ENCODE measurements around the gene CHMP5. TPM values are rescaled to one million over a fixed set of nuclear protein-coding genes. Genes with fewer than 3 reads are reported as not detected.

Gene CHMP5
- polyA plus RNA-seq, 1 donor from 2014 or later, result 286 TPM

DNA sequence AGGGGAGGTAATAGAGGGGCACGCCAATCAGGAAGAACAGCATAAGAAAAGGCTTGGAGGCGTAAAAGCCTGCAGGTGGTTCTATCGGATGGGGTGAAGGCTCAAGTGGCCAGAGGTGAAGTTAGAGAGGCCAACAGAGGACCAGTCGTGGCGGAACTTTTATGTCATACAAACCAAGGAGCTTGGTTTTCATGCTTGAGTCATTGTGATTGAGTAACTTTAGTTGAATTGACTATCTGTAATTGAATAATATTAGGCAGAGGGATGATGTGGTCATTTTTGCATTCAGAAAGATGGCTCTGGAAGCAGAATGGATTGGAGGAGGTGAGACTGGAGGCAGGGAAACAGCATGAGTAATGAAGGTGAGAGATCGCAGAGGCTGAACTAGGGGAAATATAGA lies 32.0 kb upstream of the CHMP5 start:
- H3K9me3 ChIP-seq (ENCODE audit: low read length), result no peaks in the 10 kb centered on the region
- no peaks in the 10 kb centered on the region for H3F3A ChIP-seq (ENCODE audit: insufficient read depth, low read length, poor library complexity, severe bottlenecking)
- no peak overlapping the region for H3K4me3 ChIP-seq (ENCODE audit: low read length)
- H3K79me2 ChIP-seq (replicated peaks; ENCODE audit: insufficient read depth, low read length), result no peaks in the 10 kb centered on the region
- no peaks in the 10 kb centered on the region for H3K9me2 ChIP-seq (ENCODE audit: insufficient read depth, low read length)
- no peak overlapping the region for H3K27ac ChIP-seq (ENCODE audit: low read length)
- TF ChIP-seq POLR2AphosphoS5 (IDR thresholded peaks at IDR 0.05) (no peak), TAF1 (IDR thresholded peaks at IDR 0.05; ENCODE audit: low read depth) (no peak), EP300 (conservative IDR thresholded peaks at IDR 0.05; ENCODE audit: poor library complexity, severe bottlenecking) (no peak), RAD21 (conservative IDR thresholded peaks at IDR 0.05) (no peak), SMC3 (conservative IDR thresholded peaks at IDR 0.05; ENCODE audit: poor library complexity) (no peak), MXI1 (conservative IDR thresholded peaks at IDR 0.05; ENCODE audit: poor library complexity, severe bottlenecking) (no peak), EZH2 (IDR thresholded peaks at IDR 0.05; ENCODE audit: borderline replicate concordance, insufficient read depth, low read length, poor library complexity, severe bottlenecking) (no peak)
- TF ChIP-seq, protein P1, sequence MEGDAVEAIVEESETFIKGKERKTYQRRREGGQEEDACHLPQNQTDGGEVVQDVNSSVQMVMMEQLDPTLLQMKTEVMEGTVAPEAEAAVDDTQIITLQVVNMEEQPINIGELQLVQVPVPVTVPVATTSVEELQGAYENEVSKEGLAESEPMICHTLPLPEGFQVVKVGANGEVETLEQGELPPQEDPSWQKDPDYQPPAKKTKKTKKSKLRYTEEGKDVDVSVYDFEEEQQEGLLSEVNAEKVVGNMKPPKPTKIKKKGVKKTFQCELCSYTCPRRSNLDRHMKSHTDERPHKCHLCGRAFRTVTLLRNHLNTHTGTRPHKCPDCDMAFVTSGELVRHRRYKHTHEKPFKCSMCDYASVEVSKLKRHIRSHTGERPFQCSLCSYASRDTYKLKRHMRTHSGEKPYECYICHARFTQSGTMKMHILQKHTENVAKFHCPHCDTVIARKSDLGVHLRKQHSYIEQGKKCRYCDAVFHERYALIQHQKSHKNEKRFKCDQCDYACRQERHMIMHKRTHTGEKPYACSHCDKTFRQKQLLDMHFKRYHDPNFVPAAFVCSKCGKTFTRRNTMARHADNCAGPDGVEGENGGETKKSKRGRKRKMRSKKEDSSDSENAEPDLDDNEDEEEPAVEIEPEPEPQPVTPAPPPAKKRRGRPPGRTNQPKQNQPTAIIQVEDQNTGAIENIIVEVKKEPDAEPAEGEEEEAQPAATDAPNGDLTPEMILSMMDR (IDR thresholded peaks at IDR 0.05; ENCODE audit: poor library complexity, severe bottlenecking), result no peak
- TF ChIP-seq, protein P2, sequence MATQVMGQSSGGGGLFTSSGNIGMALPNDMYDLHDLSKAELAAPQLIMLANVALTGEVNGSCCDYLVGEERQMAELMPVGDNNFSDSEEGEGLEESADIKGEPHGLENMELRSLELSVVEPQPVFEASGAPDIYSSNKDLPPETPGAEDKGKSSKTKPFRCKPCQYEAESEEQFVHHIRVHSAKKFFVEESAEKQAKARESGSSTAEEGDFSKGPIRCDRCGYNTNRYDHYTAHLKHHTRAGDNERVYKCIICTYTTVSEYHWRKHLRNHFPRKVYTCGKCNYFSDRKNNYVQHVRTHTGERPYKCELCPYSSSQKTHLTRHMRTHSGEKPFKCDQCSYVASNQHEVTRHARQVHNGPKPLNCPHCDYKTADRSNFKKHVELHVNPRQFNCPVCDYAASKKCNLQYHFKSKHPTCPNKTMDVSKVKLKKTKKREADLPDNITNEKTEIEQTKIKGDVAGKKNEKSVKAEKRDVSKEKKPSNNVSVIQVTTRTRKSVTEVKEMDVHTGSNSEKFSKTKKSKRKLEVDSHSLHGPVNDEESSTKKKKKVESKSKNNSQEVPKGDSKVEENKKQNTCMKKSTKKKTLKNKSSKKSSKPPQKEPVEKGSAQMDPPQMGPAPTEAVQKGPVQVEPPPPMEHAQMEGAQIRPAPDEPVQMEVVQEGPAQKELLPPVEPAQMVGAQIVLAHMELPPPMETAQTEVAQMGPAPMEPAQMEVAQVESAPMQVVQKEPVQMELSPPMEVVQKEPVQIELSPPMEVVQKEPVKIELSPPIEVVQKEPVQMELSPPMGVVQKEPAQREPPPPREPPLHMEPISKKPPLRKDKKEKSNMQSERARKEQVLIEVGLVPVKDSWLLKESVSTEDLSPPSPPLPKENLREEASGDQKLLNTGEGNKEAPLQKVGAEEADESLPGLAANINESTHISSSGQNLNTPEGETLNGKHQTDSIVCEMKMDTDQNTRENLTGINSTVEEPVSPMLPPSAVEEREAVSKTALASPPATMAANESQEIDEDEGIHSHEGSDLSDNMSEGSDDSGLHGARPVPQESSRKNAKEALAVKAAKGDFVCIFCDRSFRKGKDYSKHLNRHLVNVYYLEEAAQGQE (IDR thresholded peaks at IDR 0.05; ENCODE audit: borderline replicate concordance), result no peak
- no peak overlapping the region for H2AFZ ChIP-seq (ENCODE audit: low read depth, low read length)
- no peak overlapping the region for H3K4me2 ChIP-seq (ENCODE audit: low read length)
- H3K27me3 ChIP-seq (ENCODE audit: insufficient read depth, low read depth, low read length), result no peaks in the 10 kb centered on the region
- H4K20me1 ChIP-seq (ENCODE audit: insufficient read depth), result no peaks in the 10 kb centered on the region
- H3K9ac ChIP-seq (ENCODE audit: low read length), result no peak overlapping the region
- H3K36me3 ChIP-seq (ENCODE audit: insufficient read depth, low read length), result no peaks in the 10 kb centered on the region

DNA sequence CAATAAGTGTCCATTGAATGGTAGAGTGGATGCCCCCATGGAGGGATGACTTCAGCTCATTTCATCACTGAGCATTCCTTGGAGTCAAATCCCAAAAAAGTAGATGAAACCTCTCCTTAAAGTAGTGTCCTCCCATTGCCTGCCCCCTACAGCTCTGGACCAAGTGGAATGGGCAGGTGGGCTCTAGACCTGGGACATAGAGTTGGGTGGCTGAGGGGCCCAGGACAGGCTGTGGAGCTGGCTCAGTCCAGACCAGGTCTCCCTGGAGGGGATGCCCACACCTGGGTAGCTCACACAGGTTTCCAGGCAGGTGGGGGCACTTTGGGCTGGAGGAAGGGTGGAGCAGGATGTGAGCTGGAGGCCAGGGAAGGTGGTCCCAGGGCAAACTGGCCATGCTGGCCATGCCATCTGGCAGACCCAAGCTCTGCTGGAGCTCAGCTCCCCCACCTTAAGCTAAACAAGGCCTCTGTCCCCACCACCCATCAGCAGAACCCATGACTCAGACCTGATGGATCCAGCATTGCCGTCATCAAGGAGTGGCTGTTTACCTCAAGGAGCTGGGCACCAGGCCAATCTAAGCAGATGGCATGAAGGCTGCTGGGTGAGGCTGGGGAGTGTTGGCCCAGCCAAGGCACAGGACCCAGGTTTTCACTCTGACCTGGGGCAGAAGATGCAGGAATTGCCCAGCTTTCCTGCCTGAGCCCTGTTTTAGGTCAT lies 31.1 kb upstream of the CHMP5 start:
- H2AFZ ChIP-seq (ENCODE audit: low read depth, low read length), result no peak overlapping the region

More for the DNA sequence above, 31.1 kb upstream of the CHMP5 start:
- Histone ChIP-seq H3K9ac (ENCODE audit: low read length) (no peak overlapping the region), H4K20me1 (ENCODE audit: insufficient read depth) (no peaks in the 10 kb centered on the region), H3K4me3 (ENCODE audit: low read length) (no peak overlapping the region), H3F3A (ENCODE audit: insufficient read depth, low read length, poor library complexity, severe bottlenecking) (no peaks in the 10 kb centered on the region), H3K9me2 (ENCODE audit: insufficient read depth, low read length) (no peaks in the 10 kb centered on the region), H3K36me3 (ENCODE audit: insufficient read depth, low read length) (no peaks in the 10 kb centered on the region), H3K27me3 (ENCODE audit: insufficient read depth, low read depth, low read length) (no peaks in the 10 kb centered on the region), H3K27ac (ENCODE audit: low read length) (no peak overlapping the region), H3K9me3 (ENCODE audit: low read length) (no peaks in the 10 kb centered on the region), H3K79me2 (replicated peaks; ENCODE audit: insufficient read depth, low read length) (no peaks in the 10 kb centered on the region), H3K4me2 (ENCODE audit: low read length) (no peak overlapping the region)
- TF ChIP-seq TAF1 (IDR thresholded peaks at IDR 0.05; ENCODE audit: low read depth), result no peak
- TF ChIP-seq, protein P1 (IDR thresholded peaks at IDR 0.05; ENCODE audit: poor library complexity, severe bottlenecking), result no peak
- TF ChIP-seq, protein P2 (IDR thresholded peaks at IDR 0.05; ENCODE audit: borderline replicate concordance), result no peak
- no peak for TF ChIP-seq SMC3 (conservative IDR thresholded peaks at IDR 0.05; ENCODE audit: poor library complexity)
- TF ChIP-seq EZH2 (IDR thresholded peaks at IDR 0.05; ENCODE audit: borderline replicate concordance, insufficient read depth, low read length, poor library complexity, severe bottlenecking), result no peak
- no peak for TF ChIP-seq MXI1 (conservative IDR thresholded peaks at IDR 0.05; ENCODE audit: poor library complexity, severe bottlenecking)
- no peak for TF ChIP-seq EP300 (conservative IDR thresholded peaks at IDR 0.05; ENCODE audit: poor library complexity, severe bottlenecking)
- TF ChIP-seq POLR2AphosphoS5 (IDR thresholded peaks at IDR 0.05), result no peak
- no peak for TF ChIP-seq RAD21 (conservative IDR thresholded peaks at IDR 0.05)
